HG03196 (cell line): ENCODE results near the gene PPT2.
A peak's percentile ranks its signal among the peaks of the same experiment; 100 is the strongest.

Experiments used
- ATAC-seq: cut with Tn5 transposase; IDR thresholded peaks from one replicate; pipeline ENCODE4 v1.9.1; 2021; ENCODE audit not compliant: unreplicated experiment

Gene PPT2

GRCh38 chr6:32153564-32154513, at the start of gene PPT2:
TSS of gene PPT2 (plus strand) at chr6:32154141. CDS start at chr6:32154595, 454 bp downstream.
- no peak for ATAC-seq

- no peak for ATAC-seq
Measured at GRCh38 chr6:32105433-32105832, 48.5 kb upstream of the PPT2 start.

DNA sequence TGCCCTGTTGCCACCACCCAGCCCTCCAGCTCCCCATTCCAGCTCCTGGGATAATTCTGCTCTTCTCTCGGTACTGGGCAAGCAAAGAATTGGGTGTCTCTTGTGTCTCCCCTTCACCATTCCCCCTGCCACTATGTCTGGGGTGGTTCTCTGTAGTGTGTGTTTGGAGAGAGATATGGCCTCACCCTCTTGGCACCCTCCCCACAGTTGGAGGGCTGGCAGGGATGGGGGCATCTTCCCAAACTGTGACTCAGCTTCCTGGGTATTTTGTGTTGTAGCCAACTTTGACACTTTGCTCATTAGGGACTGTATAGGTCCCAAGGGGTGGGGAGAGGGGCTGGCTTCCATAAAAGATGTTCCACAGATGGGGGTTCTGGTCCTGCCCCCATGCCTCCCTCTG, 46.5 kb upstream of the PPT2 start:
- ATAC-seq, result no peak

GRCh38 chr6:32108094-32108627, 45.8 kb upstream of the PPT2 start:
- ATAC-seq, result no peak

GRCh38 chr6:32108727-32109113, 45.2 kb upstream of the PPT2 start:
- no peak for ATAC-seq

GRCh38 chr6:32109114-32109764, 44.7 kb upstream of the PPT2 start, which contains the start of gene TNXB:
TSS of gene TNXB (minus strand) at chr6:32109338. CDS start at chr6:32098198, 11,140 bp downstream.
- ATAC-seq, result no peak

GRCh38 chr6:32109765-32110160, 44.2 kb upstream of the PPT2 start:
- ATAC-seq, result no peak

- no peak for ATAC-seq
Measured at GRCh38 chr6:32110632-32111031, 43.3 kb upstream of the PPT2 start.

DNA sequence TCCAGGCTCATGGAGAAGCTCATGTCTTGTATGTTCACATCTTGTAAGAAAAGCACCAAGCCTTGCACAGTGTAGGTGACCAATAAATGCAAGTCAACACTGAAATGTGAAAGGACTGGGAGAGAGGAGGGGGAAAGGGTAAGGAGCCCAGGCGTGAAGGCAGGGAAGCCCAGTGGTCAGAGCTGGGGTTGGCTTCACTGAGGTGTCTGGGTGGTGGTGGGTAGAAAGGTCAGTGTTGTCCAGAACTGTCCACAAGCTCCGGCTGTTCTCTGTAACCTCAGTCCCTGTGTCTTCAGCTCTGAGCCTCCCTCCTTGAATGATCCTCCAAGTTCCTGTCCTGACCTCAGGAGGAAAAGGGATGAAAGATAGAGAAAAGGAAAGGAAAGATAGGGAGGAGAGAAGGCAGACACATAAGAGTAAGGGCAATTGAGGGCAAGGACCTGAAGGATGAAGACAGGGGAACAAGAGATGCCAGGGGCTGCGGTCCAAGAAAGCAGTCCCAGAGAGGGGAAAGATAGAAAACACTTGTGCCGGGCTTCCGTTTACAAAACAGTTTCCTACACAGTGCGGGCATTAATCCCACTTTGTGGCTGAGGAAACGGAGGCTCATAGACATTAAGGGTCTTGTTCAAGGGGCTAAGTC, 42.4 kb upstream of the PPT2 start:
- ATAC-seq, result no peak

GRCh38 chr6:32112431-32112980, 41.4 kb upstream of the PPT2 start:
- no peak for ATAC-seq

DNA sequence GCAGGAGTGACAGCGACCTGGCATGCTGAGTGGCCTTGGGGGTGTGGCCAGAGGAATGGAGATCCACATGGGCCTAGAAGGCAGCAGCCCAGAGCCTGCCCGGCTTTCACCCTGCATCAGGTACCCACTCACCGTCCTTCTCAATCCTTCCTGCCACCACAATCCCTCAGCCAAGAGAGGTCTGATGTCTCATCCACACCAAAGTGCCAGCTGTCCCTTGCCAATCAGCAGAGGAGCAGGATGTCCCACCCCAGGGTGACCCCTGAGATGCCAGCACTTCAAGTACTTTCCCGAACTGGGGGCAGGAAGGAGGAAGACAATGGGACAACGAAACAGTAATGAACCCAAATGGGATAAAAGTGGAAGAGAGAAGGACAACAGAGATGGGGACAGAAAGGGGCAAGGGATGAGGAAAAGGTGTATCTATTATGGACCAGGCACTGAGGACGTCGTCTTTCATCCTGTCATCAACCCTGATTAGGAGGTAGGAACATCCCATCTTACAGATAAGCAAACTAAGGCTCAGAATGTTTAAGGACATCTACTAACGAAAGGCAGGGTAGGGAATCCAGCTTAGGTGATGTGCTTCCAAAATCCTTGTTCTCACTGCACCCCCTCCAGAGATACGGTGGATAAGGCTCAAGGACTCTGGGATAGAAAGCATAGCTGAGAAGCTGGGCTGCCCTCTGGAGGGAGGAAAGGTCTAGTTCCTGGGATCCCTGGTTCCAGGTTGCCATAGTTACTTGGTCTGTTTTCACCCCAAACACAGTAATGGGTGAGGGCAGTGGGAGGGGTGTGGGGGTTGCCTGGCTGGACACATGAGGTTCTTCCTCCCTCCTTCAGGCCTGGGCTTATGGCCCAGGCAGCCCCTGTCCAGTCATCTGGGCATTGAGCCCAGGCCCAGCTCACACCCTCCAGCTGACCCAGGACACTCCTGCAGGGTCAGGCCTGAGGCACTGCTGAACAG, 40.3 kb upstream of the PPT2 start:
- no peak for ATAC-seq

DNA sequence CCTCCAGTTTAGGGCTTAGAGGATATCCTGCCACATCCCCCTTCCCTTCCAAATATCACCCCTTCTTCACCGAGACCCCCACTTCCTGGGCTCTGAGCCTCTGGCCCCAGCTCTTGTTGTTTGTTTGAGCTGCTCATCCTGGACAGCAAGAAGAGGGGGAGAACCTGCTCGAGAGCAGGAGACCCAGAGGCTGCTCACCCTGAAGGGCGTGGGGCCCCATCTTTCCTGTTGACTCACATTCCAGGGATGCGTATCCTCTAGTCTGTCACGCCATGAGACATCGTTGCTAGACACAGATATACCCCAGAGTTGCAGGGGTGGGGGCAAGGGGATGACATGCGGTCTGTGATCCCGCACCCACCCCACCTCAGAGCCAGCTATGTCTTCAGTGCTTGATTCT, 39.1 kb upstream of the PPT2 start:
- no peak for ATAC-seq

GRCh38 chr6:32115623-32116022, 38.3 kb upstream of the PPT2 start:
- ATAC-seq, result no peak

DNA sequence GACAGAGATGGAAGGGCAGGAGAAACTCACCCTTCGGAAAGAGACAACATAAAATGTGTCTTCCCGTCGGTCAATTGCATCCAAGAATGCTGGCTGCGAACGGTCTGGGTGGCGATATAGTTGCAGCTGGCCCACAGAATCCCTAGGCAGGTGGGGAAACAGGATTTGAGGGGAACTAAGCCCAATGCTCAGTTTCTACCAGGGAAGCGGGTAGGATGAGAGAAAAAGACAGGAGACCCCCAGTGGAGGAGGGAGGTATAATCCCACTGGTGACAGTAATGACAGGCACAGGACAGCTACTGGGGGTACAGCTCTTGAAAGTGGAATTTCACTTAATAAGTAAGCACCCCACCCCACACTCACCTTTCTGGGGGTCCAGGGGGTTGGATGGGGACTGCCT, 37.3 kb upstream of the PPT2 start:
- ATAC-seq, result no peak

GRCh38 chr6:32117461-32117860, 36.5 kb upstream of the PPT2 start:
- ATAC-seq, result no peak

GRCh38 chr6:32118782-32119628, 34.9 kb upstream of the PPT2 start:
- ATAC-seq, result peak; percentile 56

GRCh38 chr6:32120573-32121059, 33.3 kb upstream of the PPT2 start:
- no peak for ATAC-seq

DNA sequence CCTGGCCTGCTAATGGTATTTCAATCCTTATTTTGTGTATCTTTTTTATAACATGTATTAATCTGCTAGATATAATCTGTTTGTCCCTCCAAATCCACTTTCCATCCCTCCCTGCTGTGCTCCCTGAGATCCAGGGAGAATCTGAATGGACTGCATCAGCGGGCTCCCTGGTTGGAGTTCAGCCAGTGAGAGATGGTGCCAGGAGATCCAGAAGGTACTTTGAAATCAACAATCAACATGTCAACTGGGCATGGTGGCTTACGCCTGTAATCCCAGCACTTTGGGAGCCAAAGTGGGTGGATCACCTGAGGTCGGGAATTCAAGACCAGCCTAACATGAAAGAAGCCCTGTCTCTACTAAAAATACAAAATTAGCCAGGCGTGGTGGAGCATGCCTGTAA, 30.3 kb upstream of the PPT2 start:
- ATAC-seq, result no peak

- no peak for ATAC-seq
Measured at GRCh38 chr6:32126880-32127279, 27.1 kb upstream of the PPT2 start.
